Endodermal cell (in vitro differentiated cells): ENCODE data around the gene SKA2. TPM values are rescaled to one million over a fixed set of nuclear protein-coding genes. Genes with fewer than 3 reads are reported as not detected.
A peak's percentile ranks its signal among the peaks of the same experiment; 100 is the strongest.

ENCODE experiments used
- DNase-seq: peaks from one replicate; pipeline ENCODE4 v3.0.0-alpha.2; 2017
- H3K27ac ChIP-seq: 2 replicates; pipeline ENCODE4 v1.5.1; 2013; ENCODE audit warnings: mild to moderate bottlenecking, low read depth, low read length, moderate library complexity
- H3K27me3 ChIP-seq: 2 replicates; pipeline ENCODE4 v1.6.1; 2013; ENCODE audit warnings: mild to moderate bottlenecking, low read length, moderate library complexity; ENCODE audit not compliant: insufficient read depth, control insufficient read depth, poor library complexity, severe bottlenecking
- H3K36me3 ChIP-seq: 2 replicates; pipeline ENCODE4 v1.7.0; 2013; ENCODE audit warnings: mild to moderate bottlenecking, low read length, moderate library complexity; ENCODE audit not compliant: control insufficient read depth, insufficient read depth
- H3K4me1 ChIP-seq: one replicate; pipeline ENCODE4 v1.7.0; 2013; ENCODE audit warnings: low read length; ENCODE audit not compliant: control insufficient read depth, insufficient read depth
- H3K4me3 ChIP-seq: 2 replicates; pipeline ENCODE4 v1.5.1; 2013; ENCODE audit warnings: mild to moderate bottlenecking, low read length, moderate library complexity
- H3K9ac ChIP-seq: 2 replicates; pipeline ENCODE4 v1.6.1; 2013; ENCODE audit warnings: mild to moderate bottlenecking, low read length, moderate library complexity; ENCODE audit not compliant: poor library complexity, severe bottlenecking; ENCODE audit errors: extremely low read depth
- H3K9me3 ChIP-seq: 2 replicates; pipeline ENCODE4 v1.6.1; 2013; ENCODE audit warnings: mild to moderate bottlenecking, low read length, moderate library complexity; ENCODE audit not compliant: control insufficient read depth
- H3K27ac Mint-ChIP-seq: 2 replicates; pipeline ENCODE4 v1.8.0; 2020; ENCODE audit warnings: mixed read lengths
- H3K27me3 Mint-ChIP-seq: 2 replicates; pipeline ENCODE4 v1.8.0; 2021; ENCODE audit warnings: mild to moderate bottlenecking, mixed read lengths; ENCODE audit not compliant: insufficient read depth
- H3K36me3 Mint-ChIP-seq: 2 replicates; pipeline ENCODE4 v1.8.0; 2020; ENCODE audit warnings: low read depth, mixed read lengths
- H3K4me1 Mint-ChIP-seq: 2 replicates; pipeline ENCODE4 v1.8.0; 2020; ENCODE audit warnings: mixed read lengths
- H3K4me3 Mint-ChIP-seq: 2 replicates; pipeline ENCODE4 v1.8.0; 2020; ENCODE audit warnings: mild to moderate bottlenecking, moderate library complexity, mixed read lengths
- H3K9me3 Mint-ChIP-seq: 2 replicates; pipeline ENCODE4 v1.8.0; 2020; ENCODE audit warnings: mild to moderate bottlenecking, mixed read lengths
- WGBS, 2 experiments: methylation state at CpG; one replicate each; pipeline versions ENCODE4 v1.1.5 to v1.1.7; 2013; ENCODE audit warnings: missing lambda C conversion rate in 2 of 2, mixed read lengths in 1 of 2; ENCODE audit not compliant: insufficient coverage in 1 of 2, insufficient read length in 1 of 2; 5-methylcytosine and 5-hydroxymethylcytosine counted together
- microRNA-seq: library from miRNA; unstranded; fragments of <30 nt; microRNA quantifications from one replicate; pipeline ENCODE4 v1.2.0, GENCODE V29; 2020; ENCODE audit warnings: borderline microRNAs expressed
- total RNA-seq, 2 donors: library from RNA; stranded (reverse); fragmentation: NEBNext Ultra II Directional in 1 of 2; extraction: Animal tissue kit (Norgen Biotek cat#: 25700) in 1 of 2; gene quantifications; 2 replicates in 1 of 2; 3 replicates in 1 of 2; pipeline ENCODE4 v1.2.1, GENCODE V29; 2021
- TF ChIP-seq, protein P1 (sequence below): fragments of 200-600 bp; sonication (generic); conservative IDR thresholded peaks from 2 replicates; pipeline ENCODE4 v1.5.0; 2021; ENCODE audit warnings: antibody characterized with exemption, mild to moderate bottlenecking

The SKA2 gene
- total RNA-seq, 2 donors from 2014 or later: 62.4 to 67.3 TPM

DNA sequence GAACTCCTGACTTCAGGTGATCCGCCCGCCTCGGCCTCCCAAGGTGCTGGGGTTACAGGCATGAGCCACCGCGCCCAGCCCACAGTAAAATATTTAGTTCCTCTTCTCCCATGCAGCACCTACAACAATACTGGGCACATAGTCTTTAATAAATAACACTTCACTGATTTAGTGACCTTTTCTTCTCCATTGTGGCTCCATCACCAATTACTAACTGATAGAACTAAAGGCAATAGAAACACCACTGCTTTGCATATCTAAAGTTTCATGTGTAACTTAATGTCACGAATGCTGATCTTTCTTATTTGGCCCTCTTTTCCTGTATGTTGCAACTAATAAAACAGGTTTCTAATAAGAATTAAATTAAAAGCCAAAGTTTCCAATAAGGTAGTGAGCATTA is 87.2 kb downstream of the SKA2 start:
- H3K4me3 Mint-ChIP-seq: no peak overlapping the region

DNA sequence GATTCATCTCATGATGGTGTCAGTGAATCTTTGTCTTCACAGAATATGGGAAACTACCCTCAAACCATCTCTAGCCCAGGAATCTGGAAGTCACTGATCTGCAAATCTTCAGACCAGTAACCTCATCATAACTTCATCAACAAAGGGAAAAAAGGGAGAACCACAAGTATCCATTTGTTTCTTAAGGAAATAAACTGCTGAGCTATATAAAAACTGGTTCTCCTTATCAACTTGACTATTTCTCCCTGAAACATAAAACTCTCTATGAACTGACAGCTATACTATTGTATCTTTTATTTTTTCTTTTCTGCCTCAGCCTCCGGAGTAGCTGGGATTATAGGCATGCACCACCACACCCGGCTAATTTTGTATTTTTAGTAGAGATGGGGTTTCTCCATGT is 87.6 kb downstream of the SKA2 start:
- Mint-ChIP-seq H3K27me3 (no peaks in the 10 kb centered on the region), H3K36me3 (peaks cover 45% of the 10 kb centered on the region), H3K9me3 (no peaks in the 10 kb centered on the region), H3K27ac (no peak overlapping the region), H3K4me1 (no peaks in the 10 kb centered on the region), H3K4me3 (no peak overlapping the region)
- Histone ChIP-seq H3K4me3 (no peak overlapping the region), H3K9ac (no peak overlapping the region), H3K27ac (no peak overlapping the region), H3K27me3 (no peaks in the 10 kb centered on the region), H3K36me3 (peaks cover 74% of the 10 kb centered on the region), H3K4me1 (no peaks in the 10 kb centered on the region), H3K9me3 (no peaks in the 10 kb centered on the region)
- no peak for DNase-seq
- 94% methylated on average over 2 of the region's 2 CpGs; no CpG with 5 or more reads in 1 of the 2 experiments for WGBS, 2 experiments
- TF ChIP-seq, protein P1, sequence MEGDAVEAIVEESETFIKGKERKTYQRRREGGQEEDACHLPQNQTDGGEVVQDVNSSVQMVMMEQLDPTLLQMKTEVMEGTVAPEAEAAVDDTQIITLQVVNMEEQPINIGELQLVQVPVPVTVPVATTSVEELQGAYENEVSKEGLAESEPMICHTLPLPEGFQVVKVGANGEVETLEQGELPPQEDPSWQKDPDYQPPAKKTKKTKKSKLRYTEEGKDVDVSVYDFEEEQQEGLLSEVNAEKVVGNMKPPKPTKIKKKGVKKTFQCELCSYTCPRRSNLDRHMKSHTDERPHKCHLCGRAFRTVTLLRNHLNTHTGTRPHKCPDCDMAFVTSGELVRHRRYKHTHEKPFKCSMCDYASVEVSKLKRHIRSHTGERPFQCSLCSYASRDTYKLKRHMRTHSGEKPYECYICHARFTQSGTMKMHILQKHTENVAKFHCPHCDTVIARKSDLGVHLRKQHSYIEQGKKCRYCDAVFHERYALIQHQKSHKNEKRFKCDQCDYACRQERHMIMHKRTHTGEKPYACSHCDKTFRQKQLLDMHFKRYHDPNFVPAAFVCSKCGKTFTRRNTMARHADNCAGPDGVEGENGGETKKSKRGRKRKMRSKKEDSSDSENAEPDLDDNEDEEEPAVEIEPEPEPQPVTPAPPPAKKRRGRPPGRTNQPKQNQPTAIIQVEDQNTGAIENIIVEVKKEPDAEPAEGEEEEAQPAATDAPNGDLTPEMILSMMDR: no peak

More for the DNA sequence above, 87.2 kb downstream of the SKA2 start:
- Histone ChIP-seq H3K4me1 (no peaks in the 10 kb centered on the region), H3K36me3 (peaks cover 70% of the 10 kb centered on the region), H3K9me3 (no peaks in the 10 kb centered on the region), H3K27ac (no peak overlapping the region), H3K4me3 (no peak overlapping the region), H3K9ac (no peak overlapping the region), H3K27me3 (no peaks in the 10 kb centered on the region)
- 97% methylated on average over 6 of the region's 6 CpGs for WGBS, 2 experiments
- Mint-ChIP-seq H3K27ac (no peak overlapping the region), H3K27me3 (no peaks in the 10 kb centered on the region), H3K4me1 (no peaks in the 10 kb centered on the region), H3K36me3 (peaks cover 43% of the 10 kb centered on the region), H3K9me3 (no peaks in the 10 kb centered on the region)
- DNase-seq: no peak
- TF ChIP-seq, protein P1: no peak

- Histone ChIP-seq H3K9me3 (no peaks in the 10 kb centered on the region), H3K9ac (no peak overlapping the region), H3K27ac (no peak overlapping the region), H3K27me3 (no peaks in the 10 kb centered on the region), H3K4me3 (no peak overlapping the region), H3K4me1 (no peaks in the 10 kb centered on the region), H3K36me3 (peaks cover 75% of the 10 kb centered on the region)
- H3K4me3 Mint-ChIP-seq: no peak overlapping the region
- TF ChIP-seq, protein P1: no peak
- H3K9me3 Mint-ChIP-seq: no peaks in the 10 kb centered on the region
- no peaks in the 10 kb centered on the region for H3K4me1 Mint-ChIP-seq
- H3K27ac Mint-ChIP-seq: no peak overlapping the region
- peaks cover 42% of the 10 kb centered on the region for H3K36me3 Mint-ChIP-seq
- DNase-seq: no peak
- no peaks in the 10 kb centered on the region for H3K27me3 Mint-ChIP-seq
- WGBS, 2 experiments: 90 to 95% methylated on average over 2 of the region's 2 CpGs
Observed at GRCh38 chr17:59062509-59062908, 92.5 kb downstream of the SKA2 start.

Small RNA genes lying within 50 kb of the gene (microRNA-seq; reads per million reads assigned to microRNA genes)
- gene MIR301A (112 reads per million, percentile 75 among the genes with 10 or more reads in this experiment), gene MIR454 (387 reads per million, percentile 88 among the genes with 10 or more reads in this experiment)

Other genes with a start within 250 kb of the SKA2 start
- gene TRIM37, start 48.3 kb downstream of the SKA2 start, total RNA-seq: 10 to 100 TPM; 43.6 to 64.6 TPM
- 10 to 100 TPM; 52.5 to 58.5 TPM for gene PRR11, start 560 bp upstream of the SKA2 start, total RNA-seq
- gene SMG8, start 54.8 kb upstream of the SKA2 start, total RNA-seq: 10 to 100 TPM; 22.5 to 24.0 TPM
- 10 to 100 TPM; 23.2 to 42.1 TPM for gene GDPD1, start 65.3 kb upstream of the SKA2 start, total RNA-seq
- 10 to 100 TPM; 22.8 to 27.7 TPM for gene YPEL2, start 176.5 kb upstream of the SKA2 start, total RNA-seq